CD4-positive, CD25-positive, alpha-beta regulatory T cell (primary cell): ENCODE data around the gene CKLF. TPM values are rescaled to one million over a fixed set of nuclear protein-coding genes. Genes with fewer than 3 reads are reported as not detected.
"Not testable (repeated sequence)": the region's sequence is repeated elsewhere in the genome, so short reads cannot be mapped to it uniquely, and the experiment has no call there.

Source experiments
- ATAC-seq, 2 donors: fragments of 150-1000 bp; cut with Tn5 transposase; one replicate each; pipeline ENCODE4 v1.10.0; 2021; ENCODE audit warnings: low read depth in 2 of 2, moderate number of reproducible peaks in 2 of 2, moderate library complexity in 1 of 2
- DNase-seq, 3 donors: peaks; one replicate each; pipeline versions ENCODE4 v3.0.0 to v3.0.0-alpha.2; 2012 to 2022; ENCODE audit warnings: mixed read lengths in 1 of 3
- H3K27ac ChIP-seq: one replicate; pipeline ENCODE4 v1.7.0; 2013; ENCODE audit warnings: mild to moderate bottlenecking, low read length; ENCODE audit not compliant: insufficient read depth, poor library complexity, severe bottlenecking
- H3K27me3 ChIP-seq: one replicate; pipeline ENCODE4 v1.7.0; 2013; ENCODE audit warnings: low read length; ENCODE audit not compliant: control insufficient read depth, insufficient read depth
- H3K36me3 ChIP-seq: one replicate; pipeline ENCODE4 v1.7.0; 2013; ENCODE audit warnings: mild to moderate bottlenecking, low read length, moderate library complexity; ENCODE audit not compliant: control insufficient read depth, insufficient read depth
- H3K4me1 ChIP-seq: 2 replicates; pipeline ENCODE4 v1.7.0; 2013; ENCODE audit warnings: mild to moderate bottlenecking, low read length; ENCODE audit not compliant: insufficient read depth, control insufficient read depth, poor library complexity, severe bottlenecking
- H3K4me3 ChIP-seq: one replicate; pipeline ENCODE4 v1.7.0; 2013; ENCODE audit warnings: low read depth, mild to moderate bottlenecking, low read length, moderate library complexity
- H3K9me3 ChIP-seq, 2 experiments: 1 replicate in 1 of 2; 2 replicates in 1 of 2; pipeline ENCODE4 v1.7.0; 2013; ENCODE audit warnings: low read length in 2 of 2, mild to moderate bottlenecking in 1 of 2, moderate library complexity in 1 of 2; ENCODE audit not compliant: control insufficient read depth in 2 of 2
- H3K27ac Mint-ChIP-seq, 3 donors: one replicate each; pipeline ENCODE4 v1.8.0; 2020 to 2022; ENCODE audit warnings: mild to moderate bottlenecking in 3 of 3, mixed read lengths in 3 of 3, moderate library complexity in 2 of 3
- H3K27me3 Mint-ChIP-seq: one replicate; pipeline ENCODE4 v1.8.0; 2022; ENCODE audit warnings: mild to moderate bottlenecking, mixed read lengths
- H3K36me3 Mint-ChIP-seq: one replicate; pipeline ENCODE4 v1.8.0; 2020; ENCODE audit warnings: mixed read lengths
- H3K4me1 Mint-ChIP-seq, 4 donors: one replicate each; pipeline ENCODE4 v1.8.0; 2020 to 2022; ENCODE audit warnings: mixed read lengths in 4 of 4, mild to moderate bottlenecking in 1 of 4
- H3K4me3 Mint-ChIP-seq, 4 donors: one replicate each; pipeline ENCODE4 v1.8.0; 2020 to 2022; ENCODE audit warnings: mild to moderate bottlenecking in 4 of 4, mixed read lengths in 4 of 4, moderate library complexity in 3 of 4
- H3K9me3 Mint-ChIP-seq, 7 donors: one replicate each; pipeline ENCODE4 v1.8.0; 2020 to 2022; ENCODE audit warnings: mixed read lengths in 7 of 7, mild to moderate bottlenecking in 3 of 7, moderate library complexity in 2 of 7
- polyA plus RNA-seq, 4 donors: library from polyadenylated mRNA; unstranded; fragments of 300-500 nt; fragmentation: Illumina TruSeq; gene quantifications; one replicate each; pipeline ENCODE4 v1.2.3, GENCODE V29; 2021
- total RNA-seq: library from RNA; stranded (reverse); gene quantifications from one replicate; pipeline ENCODE4 v1.2.3, GENCODE V29; 2022

Gene CKLF
- total and polyA plus RNA-seq, 5 donors from 2014 or later = 48.2 to 242 (median 161) TPM

- H3K4me1 Mint-ChIP-seq = peaks cover 8 to 41% (median 25%) of the 10 kb centered on the region in 4 donors
- H3K27me3 Mint-ChIP-seq = no peaks in the 10 kb centered on the region
- Histone ChIP-seq H3K27ac (peak overlapping the region; percentile 36), H3K9me3 (no peaks in the 10 kb centered on the region), H3K4me1 (peaks cover 42% of the 10 kb centered on the region), H3K27me3 (no peaks in the 10 kb centered on the region), H3K4me3 (no peak overlapping the region), H3K36me3 (peaks cover 47% of the 10 kb centered on the region)
- peaks cover 3% of the 10 kb centered on the region for H3K36me3 Mint-ChIP-seq
- peak overlapping the region; percentile 28 to 93 (median 79) for H3K4me3 Mint-ChIP-seq
- peak overlapping the region; percentile 49 to 93 (median 75) for H3K27ac Mint-ChIP-seq
- peaks cover 0 to 6% (median 0%) of the 10 kb centered on the region in 7 donors for H3K9me3 Mint-ChIP-seq
- peak; percentile 68 to 79 (median 73) for DNase-seq
- ATAC-seq = peak; percentile 35 to 46
Observed at GRCh38 chr16:66608241-66609138, 56.1 kb downstream of the CKLF start.

- peaks cover 36% of the 10 kb centered on the region for H3K4me1 ChIP-seq
- Mint-ChIP-seq H3K36me3 (peaks cover 3% of the 10 kb centered on the region), H3K4me3 (no peak overlapping the region), H3K4me1 (peaks cover 8 to 35% (median 19%) of the 10 kb centered on the region in 4 donors), H3K9me3 (no peaks in the 10 kb centered on the region), H3K27ac (peak overlapping the region in 2 of 3 donors; percentile 26 to 49), H3K27me3 (no peaks in the 10 kb centered on the region)
- H3K36me3 ChIP-seq = peaks cover 51% of the 10 kb centered on the region
- no peak overlapping the region for H3K27ac ChIP-seq
- no peak overlapping the region for H3K4me3 ChIP-seq
- H3K9me3 ChIP-seq = no peaks in the 10 kb centered on the region
- ATAC-seq (no peak), DNase-seq (no peak)
- H3K27me3 ChIP-seq = no peaks in the 10 kb centered on the region
Observed at GRCh38 chr16:66609139-66609510, 56.7 kb downstream of the CKLF start.

GRCh38 chr16:66610111-66610820 lies 57.9 kb downstream of the CKLF start:
- ATAC-seq (no peak), DNase-seq (no peak)
- no peaks in the 10 kb centered on the region for H3K9me3 ChIP-seq
- Mint-ChIP-seq H3K4me3 (peak overlapping the region in 1 of 4 donors; percentile 67), H3K4me1 (peaks cover 8 to 35% (median 19%) of the 10 kb centered on the region in 4 donors), H3K36me3 (peaks cover 3% of the 10 kb centered on the region), H3K27me3 (no peaks in the 10 kb centered on the region), H3K9me3 (no peaks in the 10 kb centered on the region), H3K27ac (peak overlapping the region in 1 of 3 donors; percentile 51)
- H3K4me1 ChIP-seq = peaks cover 34% of the 10 kb centered on the region
- H3K4me3 ChIP-seq = no peak overlapping the region
- no peaks in the 10 kb centered on the region for H3K27me3 ChIP-seq
- H3K27ac ChIP-seq = no peak overlapping the region
- peaks cover 57% of the 10 kb centered on the region for H3K36me3 ChIP-seq

GRCh38 chr16:66611911-66612310 lies 59.5 kb downstream of the CKLF start:
- peaks cover 5 to 20% (median 13%) of the 10 kb centered on the region in 4 donors for H3K4me1 Mint-ChIP-seq
- H3K27me3 ChIP-seq, H3K36me3 Mint-ChIP-seq, H3K4me3 Mint-ChIP-seq, H3K4me3 ChIP-seq, H3K27ac ChIP-seq, H3K9me3 Mint-ChIP-seq, H3K27me3 Mint-ChIP-seq, ATAC-seq, H3K27ac Mint-ChIP-seq, H3K9me3 ChIP-seq, DNase-seq: not testable (repeated sequence)
- peaks cover 18% of the 10 kb centered on the region for H3K4me1 ChIP-seq
- peaks cover 57% of the 10 kb centered on the region for H3K36me3 ChIP-seq

GRCh38 chr16:66612422-66612821 lies 60.0 kb downstream of the CKLF start:
- Histone ChIP-seq H3K27ac (no peak overlapping the region), H3K27me3 (no peaks in the 10 kb centered on the region), H3K4me3 (no peak overlapping the region), H3K4me1 (peaks cover 15% of the 10 kb centered on the region), H3K9me3 (no peaks in the 10 kb centered on the region), H3K36me3 (peaks cover 57% of the 10 kb centered on the region)
- ATAC-seq (no peak), DNase-seq (no peak)
- H3K9me3 Mint-ChIP-seq = no peaks in the 10 kb centered on the region
- no peak overlapping the region for H3K4me3 Mint-ChIP-seq
- no peaks in the 10 kb centered on the region for H3K27me3 Mint-ChIP-seq
- no peak overlapping the region for H3K27ac Mint-ChIP-seq
- peaks cover 3% of the 10 kb centered on the region for H3K36me3 Mint-ChIP-seq
- H3K4me1 Mint-ChIP-seq = peaks cover 5 to 15% (median 9%) of the 10 kb centered on the region in 4 donors

- Mint-ChIP-seq H3K4me1 (peaks cover 0 to 2% (median 0%) of the 10 kb centered on the region in 4 donors), H3K27ac (peak overlapping the region in 1 of 3 donors; percentile 54), H3K9me3 (no peaks in the 10 kb centered on the region), H3K4me3 (no peak overlapping the region), H3K36me3 (peaks cover 3% of the 10 kb centered on the region), H3K27me3 (no peaks in the 10 kb centered on the region)
- Histone ChIP-seq H3K36me3 (peaks cover 51% of the 10 kb centered on the region), H3K4me3 (no peak overlapping the region), H3K4me1 (no peaks in the 10 kb centered on the region), H3K27ac (no peak overlapping the region), H3K27me3 (no peaks in the 10 kb centered on the region), H3K9me3 (no peaks in the 10 kb centered on the region)
- no peak for DNase-seq
- ATAC-seq = no peak
Observed at GRCh38 chr16:66614161-66614802, 61.9 kb downstream of the CKLF start.
